NT2/D1 (cell line): Measurements from ENCODE around the gene AGFG2.

ENCODE experiments used
- YY1 ChIP-seq: IDR thresholded peaks from 2 replicates; pipeline ENCODE4 v1.6.1; 2011; ENCODE audit not compliant: insufficient read length, insufficient read depth
- ZNF274 ChIP-seq: IDR thresholded peaks from 2 replicates; pipeline ENCODE4 v1.6.1; 2011; ENCODE audit warnings: mild to moderate bottlenecking, low read depth, low read length

DNA sequence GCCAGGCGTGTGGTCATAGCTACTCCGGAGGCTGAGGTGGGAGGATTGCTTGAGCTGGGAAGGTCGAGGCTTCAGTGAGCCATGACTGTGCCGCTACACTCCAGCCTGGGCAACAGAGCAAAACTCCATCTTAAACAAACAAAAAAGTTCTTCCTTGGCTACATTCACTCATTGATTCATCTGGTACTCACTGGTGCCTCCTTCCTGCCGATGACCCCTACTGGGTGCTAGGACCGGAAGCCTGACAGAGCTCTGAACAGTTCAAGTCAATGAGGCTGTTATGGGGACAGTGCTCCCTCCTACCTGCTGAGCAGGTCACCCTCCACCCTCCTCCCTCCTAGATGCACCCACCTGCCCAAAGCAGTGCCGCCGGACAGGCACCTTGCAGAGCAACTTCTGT, 68.1 kb downstream of the AGFG2 start:
- no peak for TF ChIP-seq ZNF274
- TF ChIP-seq YY1 = no peak
